Lower lobe of right lung (tissue), 2 donors: ENCODE results near the gene IL7R. TPM values are rescaled to one million over a fixed set of nuclear protein-coding genes. Genes with fewer than 3 reads are reported as not detected.

Experiments used
- ATAC-seq, 2 donors: fragments of 200-7000 bp; cut with Tn5 transposase; one replicate each; pipeline ENCODE4 v1.9.1; 2020 to 2022; ENCODE audit warnings: mild to moderate bottlenecking in 2 of 2, moderate library complexity in 2 of 2
- DNase-seq: peaks from one replicate; pipeline ENCODE4 v3.0.0-alpha.2; 2020
- H3K27ac ChIP-seq: fragments of 200-600 bp; one replicate; pipeline ENCODE4 v1.8.0; 2022
- H3K27me3 ChIP-seq: fragments of 200-600 bp; one replicate; pipeline ENCODE4 v1.8.0; 2022; ENCODE audit warnings: low read depth
- H3K36me3 ChIP-seq: fragments of 200-600 bp; one replicate; pipeline ENCODE4 v1.8.0; 2022; ENCODE audit warnings: mild to moderate bottlenecking
- H3K4me1 ChIP-seq: fragments of 200-600 bp; one replicate; pipeline ENCODE4 v1.8.0; 2022
- H3K4me3 ChIP-seq: fragments of 200-600 bp; one replicate; pipeline ENCODE4 v1.8.0; 2022; ENCODE audit warnings: mild to moderate bottlenecking
- H3K9me3 ChIP-seq: fragments of 200-600 bp; one replicate; pipeline ENCODE4 v1.8.0; 2022
- CTCF ChIP-seq: fragments of 200-600 bp; IDR thresholded peaks from one replicate; pipeline ENCODE4 v1.8.0; 2022; ENCODE audit warnings: antibody characterized with exemption, mild to moderate bottlenecking
- intact Hi-C: fragments of 100-400 bp; cut with DNase I; formaldehyde crosslinking; loops from one replicate; pipeline ENCODE4 v1.11.0; 2022
- total RNA-seq: library from RNA; stranded (reverse); fragmentation: NEBNext Ultra II Directional; extraction: Animal tissue kit (Norgen Biotek cat#: 25700); gene quantifications from one replicate; pipeline ENCODE4 v1.2.1, GENCODE V29; 2021
- donor health status: DM: no; HTN: yes; CAD: no; lungs with severe emphysema.

IL7R gene
- total RNA-seq, 1 donor from 2014 or later, result 168 TPM

- Histone ChIP-seq H3K27ac (no peak overlapping the region), H3K9me3 (peaks cover 2% of the 10 kb centered on the region), H3K4me1 (no peaks in the 10 kb centered on the region), H3K4me3 (no peak overlapping the region), H3K27me3 (no peaks in the 10 kb centered on the region), H3K36me3 (no peaks in the 10 kb centered on the region)
- no peak for TF ChIP-seq CTCF
- DNase-seq, result no peak
- no peak for ATAC-seq
- intact Hi-C loops, result no loop called here
These were observed 44.4 kb downstream of the IL7R start for GRCh38 chr5:35900972-35901695.

GRCh38 chr5:35902046-35902672 is 45.5 kb downstream of the IL7R start:
- Histone ChIP-seq H3K27ac (no peak overlapping the region), H3K4me1 (no peaks in the 10 kb centered on the region), H3K4me3 (no peak overlapping the region), H3K36me3 (no peaks in the 10 kb centered on the region), H3K27me3 (no peaks in the 10 kb centered on the region), H3K9me3 (peaks cover 2% of the 10 kb centered on the region)
- ATAC-seq (no peak), DNase-seq (no peak)
- intact Hi-C loops, result no loop called here
- no peak for TF ChIP-seq CTCF

- H3K27me3 ChIP-seq, result no peaks in the 10 kb centered on the region
- ATAC-seq, result no peak
- H3K4me1 ChIP-seq, result no peaks in the 10 kb centered on the region
- intact Hi-C loops, result no loop called here
- H3K4me3 ChIP-seq, result no peak overlapping the region
- no peaks in the 10 kb centered on the region for H3K36me3 ChIP-seq
- no peak overlapping the region for H3K27ac ChIP-seq
- no peak for TF ChIP-seq CTCF
- peaks cover 2% of the 10 kb centered on the region for H3K9me3 ChIP-seq
- no peak for DNase-seq
These were observed 47.0 kb downstream of the IL7R start for GRCh38 chr5:35903631-35904203.

GRCh38 chr5:35904443-35905132 is 47.9 kb downstream of the IL7R start:
- TF ChIP-seq CTCF, result no peak
- H3K36me3 ChIP-seq, result no peaks in the 10 kb centered on the region
- ATAC-seq (no peak), DNase-seq (no peak)
- no peak overlapping the region for H3K4me3 ChIP-seq
- H3K9me3 ChIP-seq, result peaks cover 2% of the 10 kb centered on the region
- intact Hi-C loops, result no loop called here
- H3K27me3 ChIP-seq, result no peaks in the 10 kb centered on the region
- no peak overlapping the region for H3K27ac ChIP-seq
- no peaks in the 10 kb centered on the region for H3K4me1 ChIP-seq

GRCh38 chr5:35908228-35908627 is 51.5 kb downstream of the IL7R start:
- H3K27ac ChIP-seq, result no peak overlapping the region
- intact Hi-C loops, result no loop called here
- ATAC-seq (no peak), DNase-seq (no peak)
- peaks cover 2% of the 10 kb centered on the region for H3K9me3 ChIP-seq
- no peak overlapping the region for H3K4me3 ChIP-seq
- no peaks in the 10 kb centered on the region for H3K4me1 ChIP-seq
- no peaks in the 10 kb centered on the region for H3K27me3 ChIP-seq
- no peaks in the 10 kb centered on the region for H3K36me3 ChIP-seq
- TF ChIP-seq CTCF, result no peak
